ENCODE results near the gene NEK6. TPM values are rescaled to one million over a fixed set of nuclear protein-coding genes. Genes with fewer than 3 reads are reported as not detected.

The NEK6 gene
- total RNA-seq (2021) (48.1 and 57.9 TPM in 2 replicates), Bru-seq, nascent RNA (percentile 74 among the genes with signal in this experiment), BruChase-seq, experiment 1, labeled RNA remaining after a 2-hour chase (percentile 64 among the genes with signal in this experiment), BruChase-seq, experiment 2, labeled RNA remaining after a 6-hour chase (percentile 70 among the genes with signal in this experiment)
- long read RNA-seq, transcript NEK6-214 (10 exons, 2,573 nt), result minor isoform, 6 of 179 reads
- long read RNA-seq, transcript NEK6-201 (10 exons, 3,447 nt), result major isoform, 139 of 179 reads
- long read RNA-seq, partial matches to known transcripts, result 4 of 179 reads
- long read RNA-seq, other reads (novel, unspliced or antisense), result 30 of 179 reads

DNA sequence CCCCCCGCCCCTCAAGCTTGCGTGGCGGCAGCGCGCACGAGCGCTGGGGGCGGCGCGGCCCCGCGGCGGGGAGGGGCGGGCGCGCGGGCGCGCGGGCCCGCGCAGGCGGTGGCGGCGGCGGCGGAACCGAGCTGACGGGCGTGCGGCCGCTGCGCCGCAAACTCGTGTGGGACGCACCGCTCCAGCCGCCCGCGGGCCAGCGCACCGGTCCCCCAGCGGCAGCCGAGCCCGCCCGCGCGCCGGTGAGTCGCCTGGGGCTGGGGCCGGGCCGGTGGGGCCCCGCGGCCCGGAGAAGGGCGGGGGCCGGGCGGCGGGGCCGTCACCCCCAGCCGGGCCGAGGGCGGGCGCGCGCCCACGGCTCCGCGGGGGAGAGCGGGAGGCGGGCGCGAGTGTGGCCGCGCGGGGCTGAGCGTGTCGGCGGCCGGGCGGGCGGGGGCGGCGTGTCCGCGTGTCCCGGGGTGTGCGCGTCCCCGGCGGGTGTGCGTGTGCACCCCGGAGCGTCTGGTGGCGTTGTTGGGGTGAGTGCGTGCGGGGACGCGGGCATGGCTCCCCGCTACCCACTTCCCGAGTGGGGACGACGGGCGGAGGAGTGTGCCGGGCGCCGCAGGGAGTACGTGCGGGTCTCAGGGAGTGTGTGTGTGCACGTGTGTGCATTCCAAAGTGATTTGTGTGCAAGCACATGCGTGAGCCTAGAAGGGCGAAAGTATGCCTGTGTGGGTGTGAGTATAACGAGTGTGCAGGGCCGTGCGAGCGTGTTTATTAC is at the start of gene NEK6:
NEK6 (plus strand) TSS at position 106 of the 763 bp plus-strand sequence. CDS start 44,016 bp downstream, outside the sequence.
- H3K4me1 ChIP-seq (replicated peaks; ENCODE audit: insufficient read depth), result peaks cover 43% of the 10 kb centered on the region
- peaks cover 18% of the 10 kb centered on the region for H4K20me1 ChIP-seq (ENCODE audit: insufficient read depth)
- peak within 1 kb of the TSS; percentile 92 for H3K4me2 ChIP-seq
- peaks cover 43% of the 10 kb centered on the region for H3K79me2 ChIP-seq (ENCODE audit: low read depth)
- TF ChIP-seq CTCF (conservative IDR thresholded peaks at IDR 0.05) (no peak), EZH2 (IDR thresholded peaks at IDR 0.05; ENCODE audit: low read depth) (no peak)
- H3K27ac ChIP-seq, result peak within 1 kb of the TSS; percentile 72
- no TSS peak for BruUV-seq (replicated peaks)
- no peaks in the 10 kb centered on the region for H3K27me3 ChIP-seq (ENCODE audit: insufficient read depth, low read depth)
- no peak for DNase-seq
- no peaks in the 10 kb centered on the region for H3K9me2 ChIP-seq (ENCODE audit: insufficient read depth)
- H2AFZ ChIP-seq, result peak within 1 kb of the TSS; percentile 75
- H3K4me3 ChIP-seq, result peak within 1 kb of the TSS; percentile 72
- ChIA-PET POLR2A (ENCODE audit: unreplicated experiment) (interaction anchor here (0.7 kb wide), 1 partner anchor 80 kb away, joined by 4 read pairs; no protein-coding TSS in a partner anchor), CTCF (no interaction called here)
- intact Hi-C loops (cut with micrococcal nuclease; ENCODE audit: unreplicated experiment), result loop anchor here (2.0 to 5.0 kb wide), 2 partner anchors 35 to 131 kb away; no protein-coding TSS in a partner anchor
- no peaks in the 10 kb centered on the region for H3K36me3 ChIP-seq (ENCODE audit: low read depth)
- H3F3A ChIP-seq (ENCODE audit: insufficient read depth, low read depth), result peaks cover 40% of the 10 kb centered on the region
- no peaks in the 10 kb centered on the region for H3K9me3 ChIP-seq (ENCODE audit: insufficient read depth, low read depth)

- Histone ChIP-seq H3F3A (ENCODE audit: insufficient read depth, low read depth) (peaks cover 22% of the 10 kb centered on the region), H3K4me2 (no peak overlapping the region), H3K36me3 (ENCODE audit: low read depth) (no peaks in the 10 kb centered on the region), H3K9me3 (ENCODE audit: insufficient read depth, low read depth) (no peaks in the 10 kb centered on the region), H3K27ac (no peak overlapping the region), H3K27me3 (ENCODE audit: insufficient read depth, low read depth) (no peaks in the 10 kb centered on the region), H3K4me1 (replicated peaks; ENCODE audit: insufficient read depth) (peaks cover 20% of the 10 kb centered on the region), H3K9me2 (ENCODE audit: insufficient read depth) (no peaks in the 10 kb centered on the region; the same call in 1 of the 2 replicates), H4K20me1 (ENCODE audit: insufficient read depth) (no peaks in the 10 kb centered on the region), H3K4me3 (no peak overlapping the region), H2AFZ (no peak overlapping the region), H3K79me2 (ENCODE audit: low read depth) (no peaks in the 10 kb centered on the region)
- intact Hi-C loops (cut with micrococcal nuclease; ENCODE audit: unreplicated experiment), result no loop called here
- POLR2A ChIA-PET (ENCODE audit: unreplicated experiment), result no interaction called here
- DNase-seq, result no peak
- CTCF ChIA-PET, result no interaction called here
- BruUV-seq (replicated peaks), result no TSS peak
- TF ChIP-seq EZH2 (IDR thresholded peaks at IDR 0.05; ENCODE audit: low read depth), result no peak
- no peak for TF ChIP-seq CTCF (conservative IDR thresholded peaks at IDR 0.05)
These were observed 49.2 kb upstream of the NEK6 start for GRCh38 chr9:124208571-124208970.

DNA sequence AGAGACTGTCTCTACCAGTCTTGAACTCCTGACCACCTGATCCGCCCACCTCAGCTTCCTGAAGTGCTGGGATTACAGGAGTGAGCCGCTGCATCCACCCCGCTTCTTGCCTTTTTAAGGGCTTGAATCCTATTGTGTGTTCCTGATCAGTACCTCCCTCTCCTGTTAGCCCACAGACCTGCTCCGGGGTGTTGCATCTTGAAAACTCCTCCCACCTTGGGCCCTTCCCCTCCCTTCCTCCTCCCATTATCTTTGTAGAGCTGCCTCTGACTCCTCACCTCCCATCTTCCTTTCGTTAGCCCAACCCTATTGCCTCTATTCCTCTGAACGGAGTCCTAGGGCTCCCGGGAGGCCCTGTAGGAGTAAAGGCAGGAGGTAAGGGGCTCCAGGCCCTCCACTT is 48.5 kb upstream of the NEK6 start:
- peaks cover 22% of the 10 kb centered on the region for H3F3A ChIP-seq (ENCODE audit: insufficient read depth, low read depth)
- H3K27me3 ChIP-seq (ENCODE audit: insufficient read depth, low read depth), result no peaks in the 10 kb centered on the region
- ChIA-PET POLR2A (ENCODE audit: unreplicated experiment) (no interaction called here), CTCF (no interaction called here)
- H3K4me1 ChIP-seq (replicated peaks; ENCODE audit: insufficient read depth), result peaks cover 20% of the 10 kb centered on the region
- no peaks in the 10 kb centered on the region; the same call in 1 of the 2 replicates for H3K9me2 ChIP-seq (ENCODE audit: insufficient read depth)
- no TSS peak for BruUV-seq (replicated peaks)
- intact Hi-C loops (cut with micrococcal nuclease; ENCODE audit: unreplicated experiment), result no loop called here
- H3K4me3 ChIP-seq, result no peak overlapping the region
- H4K20me1 ChIP-seq (ENCODE audit: insufficient read depth), result no peaks in the 10 kb centered on the region
- no peak overlapping the region for H2AFZ ChIP-seq
- TF ChIP-seq CTCF (conservative IDR thresholded peaks at IDR 0.05) (no peak), EZH2 (IDR thresholded peaks at IDR 0.05; ENCODE audit: low read depth) (no peak)
- no peaks in the 10 kb centered on the region for H3K36me3 ChIP-seq (ENCODE audit: low read depth)
- H3K9me3 ChIP-seq (ENCODE audit: insufficient read depth, low read depth), result no peaks in the 10 kb centered on the region
- H3K4me2 ChIP-seq, result no peak overlapping the region
- no peaks in the 10 kb centered on the region for H3K79me2 ChIP-seq (ENCODE audit: low read depth)
- no peak overlapping the region for H3K27ac ChIP-seq
- DNase-seq, result no peak

All from PC-9 (cell line).